Left lung (tissue), 10 donors: ENCODE data around the gene BCAS1. TPM values are rescaled to one million over a fixed set of nuclear protein-coding genes. Genes with fewer than 3 reads are reported as not detected.

Experiments used
- ATAC-seq: fragments of 200-7000 bp; cut with Tn5 transposase; one replicate; pipeline ENCODE4 v1.9.1; 2020; ENCODE audit warnings: moderate library complexity
- DNase-seq, 4 donors: peaks; one replicate each; pipeline ENCODE4 v3.0.0-alpha.2; 2013 to 2020
- H3K27ac ChIP-seq, 2 donors: fragments of 200-600 bp; sonication (generic) in 1 of 2; one replicate each; pipeline versions ENCODE4 v1.5.0 to v1.8.0; 2020 to 2021
- H3K27me3 ChIP-seq, 2 donors: fragments of 200-600 bp; sonication (generic) in 1 of 2; one replicate each; pipeline versions ENCODE4 v1.5.0 to v1.8.0; 2020 to 2021
- H3K36me3 ChIP-seq, 2 donors: fragments of 200-600 bp; sonication (generic) in 1 of 2; one replicate each; pipeline versions ENCODE4 v1.5.0 to v1.8.0; 2020 to 2021
- H3K4me1 ChIP-seq, 2 donors: fragments of 200-600 bp; one replicate each; pipeline ENCODE4 v1.8.0; 2021
- H3K4me3 ChIP-seq, 2 donors: fragments of 200-600 bp; sonication (generic) in 1 of 2; one replicate each; pipeline versions ENCODE4 v1.5.0 to v1.8.0; 2020 to 2021; ENCODE audit warnings: mild to moderate bottlenecking in 1 of 2
- H3K9me3 ChIP-seq, 2 donors: fragments of 200-600 bp; sonication (generic) in 1 of 2; one replicate each; pipeline versions ENCODE4 v1.5.0 to v1.8.0; 2020 to 2021
- intact Hi-C, 2 donors: fragments of 100-400 bp; cut with DNase I; formaldehyde crosslinking; loops; one replicate each; pipeline versions ENCODE4 v1.11.2 to v1.14.2; 2022
- polyA plus RNA-seq, 6 donors: library from polyadenylated mRNA; unstranded; fragments of 120-200 nt; gene quantifications; one replicate each; pipeline ENCODE4 v1.2.1, GENCODE V29; 2013; ENCODE audit not compliant: insufficient read length in 6 of 6
- total RNA-seq, 2 donors: library from RNA; stranded (reverse); fragmentation: NEBNext Ultra II Directional; extraction: Animal tissue kit (Norgen Biotek cat#: 25700); gene quantifications; one replicate each; pipeline ENCODE4 v1.2.1, GENCODE V29; 2021
- TF ChIP-seq, protein P1 (sequence below), 2 donors: fragments of 200-600 bp; sonication (generic) in 1 of 2; IDR thresholded peaks; one replicate each; pipeline versions ENCODE4 v1.5.0 to v1.8.0; 2021; ENCODE audit warnings: antibody characterized with exemption in 2 of 2
- donor health status: DM: no; HTN: yes; CAD: no.
- donor health status: DM: no; HTN: no; CAD: no.

BCAS1 gene
- total and polyA plus RNA-seq, 8 donors, result 0.44 to 1.6 (median 0.81) TPM

DNA sequence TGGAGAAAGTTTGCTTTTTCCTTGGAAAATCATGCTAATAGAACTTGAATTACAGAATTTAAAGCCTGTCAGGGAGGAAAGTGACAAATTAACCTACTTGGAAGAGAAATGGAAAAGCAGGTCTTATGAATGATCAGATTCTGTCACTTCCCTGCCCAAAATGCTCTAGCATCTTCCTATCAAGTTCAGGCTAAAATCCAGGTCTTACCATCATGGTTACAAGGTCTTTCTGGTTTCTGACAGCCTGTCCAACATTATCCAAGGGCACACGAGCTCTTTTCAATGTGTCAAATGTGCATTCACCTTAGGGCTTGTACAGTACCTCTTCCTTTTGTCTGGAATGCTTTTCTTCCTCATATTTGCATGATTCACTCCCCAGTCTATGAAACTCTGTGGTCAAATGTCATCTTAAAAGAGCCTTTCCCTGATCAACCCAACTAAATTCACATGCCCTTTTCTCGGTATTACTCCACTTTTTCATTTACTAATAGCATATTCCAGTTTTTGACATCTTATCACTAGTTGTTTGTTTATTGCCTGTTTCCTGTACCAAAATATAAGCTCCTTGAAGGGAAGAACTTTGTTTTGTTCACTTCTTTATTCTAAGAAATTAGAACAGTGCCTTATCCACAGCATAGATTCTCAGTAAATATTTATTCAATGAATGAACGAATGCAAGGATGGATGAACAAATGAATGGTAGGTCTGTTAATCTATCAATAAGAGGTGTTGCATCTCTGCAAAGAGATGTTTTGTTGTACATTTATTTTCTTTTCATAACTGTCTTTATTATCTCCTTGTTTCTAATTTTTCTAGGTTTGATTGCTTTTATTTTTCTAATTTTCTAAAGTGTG lies 139.5 kb downstream of the BCAS1 start:
- ATAC-seq (no peak), DNase-seq (no peak)
- TF ChIP-seq, protein P1, sequence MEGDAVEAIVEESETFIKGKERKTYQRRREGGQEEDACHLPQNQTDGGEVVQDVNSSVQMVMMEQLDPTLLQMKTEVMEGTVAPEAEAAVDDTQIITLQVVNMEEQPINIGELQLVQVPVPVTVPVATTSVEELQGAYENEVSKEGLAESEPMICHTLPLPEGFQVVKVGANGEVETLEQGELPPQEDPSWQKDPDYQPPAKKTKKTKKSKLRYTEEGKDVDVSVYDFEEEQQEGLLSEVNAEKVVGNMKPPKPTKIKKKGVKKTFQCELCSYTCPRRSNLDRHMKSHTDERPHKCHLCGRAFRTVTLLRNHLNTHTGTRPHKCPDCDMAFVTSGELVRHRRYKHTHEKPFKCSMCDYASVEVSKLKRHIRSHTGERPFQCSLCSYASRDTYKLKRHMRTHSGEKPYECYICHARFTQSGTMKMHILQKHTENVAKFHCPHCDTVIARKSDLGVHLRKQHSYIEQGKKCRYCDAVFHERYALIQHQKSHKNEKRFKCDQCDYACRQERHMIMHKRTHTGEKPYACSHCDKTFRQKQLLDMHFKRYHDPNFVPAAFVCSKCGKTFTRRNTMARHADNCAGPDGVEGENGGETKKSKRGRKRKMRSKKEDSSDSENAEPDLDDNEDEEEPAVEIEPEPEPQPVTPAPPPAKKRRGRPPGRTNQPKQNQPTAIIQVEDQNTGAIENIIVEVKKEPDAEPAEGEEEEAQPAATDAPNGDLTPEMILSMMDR (IDR thresholded peaks at IDR 0.05), result no peak
- Histone ChIP-seq H3K27ac (no peak overlapping the region), H3K9me3 (no peaks in the 10 kb centered on the region), H3K4me3 (no peak overlapping the region), H3K4me1 (peaks cover 17 to 38% of the 10 kb centered on the region in 2 donors), H3K36me3 (no peaks in the 10 kb centered on the region), H3K27me3 (no peaks in the 10 kb centered on the region)
- intact Hi-C loops, result no loop called here

DNA sequence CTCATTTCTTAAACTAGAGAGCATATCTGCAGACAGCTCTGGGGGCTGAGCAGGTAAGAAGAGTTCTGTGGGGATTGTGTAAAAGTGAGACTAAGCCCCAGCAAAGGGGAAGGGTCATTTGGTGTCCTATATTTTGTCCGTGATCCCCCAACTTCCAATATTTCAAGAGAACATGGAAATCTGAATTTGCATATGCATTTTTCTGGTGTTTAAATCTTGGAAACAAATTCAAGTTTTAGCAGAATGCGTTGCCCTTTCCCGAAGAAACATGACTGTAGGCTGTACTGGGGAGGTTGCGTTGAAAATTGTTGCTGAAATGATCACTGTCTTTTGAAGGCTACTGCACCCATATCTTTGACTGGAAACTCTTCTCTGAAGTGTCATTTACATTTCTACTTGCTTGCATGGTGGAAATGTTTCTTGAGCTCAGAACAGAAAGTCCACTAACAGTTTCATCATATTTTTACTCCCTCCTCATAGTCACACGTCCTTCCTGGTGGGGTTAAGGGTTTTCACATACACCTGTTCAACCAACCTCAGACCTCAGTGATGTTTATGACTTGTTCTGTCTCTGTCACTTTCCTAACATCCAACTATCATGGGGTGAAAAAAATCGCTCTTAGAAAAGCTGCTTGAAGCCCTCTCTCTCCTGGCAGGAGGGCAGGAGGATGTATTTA lies 140.3 kb downstream of the BCAS1 start:
- peaks cover 15 to 38% of the 10 kb centered on the region in 2 donors for H3K4me1 ChIP-seq
- intact Hi-C loops, result no loop called here
- H3K27me3 ChIP-seq, result no peaks in the 10 kb centered on the region
- no peak overlapping the region for H3K27ac ChIP-seq
- ATAC-seq, result no peak
- no peak for DNase-seq
- H3K36me3 ChIP-seq, result no peaks in the 10 kb centered on the region
- TF ChIP-seq, protein P1 (IDR thresholded peaks at IDR 0.05), result no peak
- no peak overlapping the region for H3K4me3 ChIP-seq
- no peaks in the 10 kb centered on the region for H3K9me3 ChIP-seq

DNA sequence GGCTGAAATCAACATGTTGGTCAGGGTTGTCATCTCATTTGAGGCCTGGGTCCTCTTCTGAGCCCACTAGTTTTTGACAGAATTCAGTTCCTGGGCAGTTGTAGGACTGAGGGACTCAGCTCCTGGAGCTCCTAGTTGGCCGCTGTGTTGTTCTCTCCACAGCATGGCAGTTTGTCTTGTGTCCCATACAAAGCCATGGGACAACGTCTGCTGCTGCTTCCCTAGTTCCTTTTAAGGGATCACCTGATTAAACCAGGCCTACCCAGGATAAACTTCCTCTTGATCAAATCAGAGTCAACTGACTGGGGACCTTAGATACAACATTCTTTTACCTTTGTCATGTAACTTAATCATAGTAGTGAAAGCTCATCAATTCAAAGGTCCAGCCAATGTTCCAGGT lies 141.0 kb downstream of the BCAS1 start:
- ATAC-seq (no peak), DNase-seq (no peak)
- H3K9me3 ChIP-seq, result no peaks in the 10 kb centered on the region
- H3K4me3 ChIP-seq, result no peak overlapping the region
- TF ChIP-seq, protein P1 (IDR thresholded peaks at IDR 0.05), result no peak
- H3K27ac ChIP-seq, result no peak overlapping the region
- H3K27me3 ChIP-seq, result no peaks in the 10 kb centered on the region
- intact Hi-C loops, result no loop called here
- no peaks in the 10 kb centered on the region for H3K36me3 ChIP-seq
- H3K4me1 ChIP-seq, result peaks cover 9 to 30% of the 10 kb centered on the region in 2 donors

DNA sequence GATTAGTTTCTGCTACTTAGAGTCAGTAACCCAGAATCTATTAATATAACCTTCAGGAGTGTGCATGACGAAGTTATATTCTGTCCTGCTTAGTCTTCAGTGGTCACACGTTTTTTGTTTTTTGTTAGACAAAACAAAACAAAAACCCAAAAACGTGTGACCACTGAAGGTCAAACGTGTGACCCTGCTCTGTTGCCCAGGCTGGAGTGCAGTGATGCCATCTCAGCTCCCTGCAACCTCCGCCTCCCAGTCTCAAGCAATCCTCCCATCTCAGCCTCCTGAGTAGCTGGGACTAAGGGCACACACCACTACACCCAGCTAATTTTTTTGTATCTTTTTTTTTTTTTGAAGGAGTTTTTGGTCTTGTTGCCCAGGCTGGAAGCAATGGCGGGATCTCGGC lies 142.4 kb downstream of the BCAS1 start:
- Histone ChIP-seq H3K27me3 (no peaks in the 10 kb centered on the region), H3K4me3 (no peak overlapping the region), H3K9me3 (no peaks in the 10 kb centered on the region), H3K4me1 (peaks cover 4 to 33% of the 10 kb centered on the region in 2 donors), H3K27ac (no peak overlapping the region), H3K36me3 (no peaks in the 10 kb centered on the region)
- DNase-seq (no peak), ATAC-seq (no peak)
- intact Hi-C loops, result no loop called here
- TF ChIP-seq, protein P1 (IDR thresholded peaks at IDR 0.05), result no peak

DNA sequence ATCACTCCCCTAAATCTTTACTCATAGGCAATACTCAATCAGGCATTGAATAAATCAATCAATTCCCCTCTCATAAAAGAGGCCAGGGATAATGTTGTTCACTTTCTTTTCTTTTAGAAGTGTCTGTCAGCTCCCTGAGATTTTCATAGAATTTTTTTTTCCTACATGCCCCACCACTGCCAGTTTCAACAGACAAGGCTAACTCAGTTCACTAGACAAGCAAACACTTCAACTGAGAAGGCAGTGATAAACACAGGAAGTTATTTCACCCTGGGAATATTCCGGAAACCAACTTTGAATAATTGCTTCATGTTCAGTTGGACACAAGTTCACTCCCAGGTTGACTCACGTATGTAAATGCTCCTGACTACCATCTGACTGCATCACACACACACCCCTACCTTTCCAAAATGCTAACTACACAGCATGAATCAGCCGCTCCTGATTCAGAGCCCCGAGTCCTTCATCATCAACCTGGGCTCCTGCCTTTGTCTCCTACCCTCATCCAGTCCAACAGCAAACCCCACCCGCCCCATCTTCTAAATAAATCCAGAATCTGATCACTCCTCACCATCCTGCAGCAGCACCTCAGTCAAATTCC lies 143.9 kb downstream of the BCAS1 start:
- no peaks in the 10 kb centered on the region for H3K27me3 ChIP-seq
- peak overlapping the region in 1 of 2 donors; percentile 60 for H3K27ac ChIP-seq
- no peaks in the 10 kb centered on the region for H3K36me3 ChIP-seq
- peak in 1 of 4 donors; percentile 59 for DNase-seq
- intact Hi-C loops, result no loop called here
- TF ChIP-seq, protein P1 (IDR thresholded peaks at IDR 0.05), result no peak
- ATAC-seq, result peak; percentile 89
- no peak overlapping the region for H3K4me3 ChIP-seq
- H3K9me3 ChIP-seq, result no peaks in the 10 kb centered on the region
- peaks cover 4 to 47% of the 10 kb centered on the region in 2 donors for H3K4me1 ChIP-seq
